Prostate gland (tissue), 2 donors: ENCODE measurements around the gene IGF2BP2. TPM values are rescaled to one million over a fixed set of nuclear protein-coding genes. Genes with fewer than 3 reads are reported as not detected.

ENCODE experiments used
- DNase-seq: peaks from one replicate; pipeline ENCODE4 v3.0.0-alpha.2; 2019; ENCODE audit warnings: low spot score
- H3K27ac ChIP-seq, 2 donors: fragments of 200-600 bp; sonication (generic); 2 replicates each; pipeline ENCODE4 v1.5.1; 2017 to 2019
- H3K27me3 ChIP-seq: fragments of 200-600 bp; sonication (generic); replicated peaks from 2 replicates; pipeline ENCODE4 v1.5.1; 2019; ENCODE audit not compliant: insufficient read depth
- H3K36me3 ChIP-seq, 2 donors: fragments of 200-600 bp; sonication (generic); 1 replicate in 1 of 2; 2 replicates in 1 of 2; pipeline versions ENCODE4 v1.5.1 to v1.8.1; 2017 to 2019
- H3K4me1 ChIP-seq: fragments of 200-600 bp; sonication (generic); replicated peaks from 2 replicates; pipeline ENCODE4 v1.5.1; 2019
- H3K4me3 ChIP-seq, 2 donors: fragments of 200-600 bp; sonication (generic); 2 replicates each; pipeline ENCODE4 v1.5.1; 2017 to 2019
- H3K9me3 ChIP-seq: fragments of 200-600 bp; sonication (generic); 2 replicates; pipeline ENCODE4 v1.5.1; 2017
- CTCF ChIP-seq, 4 experiments: fragments of 200-600 bp in 2 of 4; fragments of 450-650 bp in 2 of 4; sonication (generic) in 2 of 4; IDR thresholded peaks; 1 replicate in 3 of 4; 2 replicates in 1 of 4; pipeline ENCODE4 v1.5.1; 2016 to 2019; ENCODE audit warnings: antibody characterized with exemption in 4 of 4, mild to moderate bottlenecking in 2 of 4, moderate library complexity in 2 of 4
- POLR2A ChIP-seq: fragments of 450-650 bp; IDR thresholded peaks from one replicate; pipeline ENCODE4 v1.6.1; 2016; ENCODE audit warnings: antibody characterized with exemption, mild to moderate bottlenecking
- POLR2AphosphoS5 ChIP-seq: sonication (generic); formaldehyde crosslinking; IDR thresholded peaks from one replicate; pipeline ENCODE4 v1.6.1; 2017; ENCODE audit warnings: antibody characterized with exemption
- WGBS: methylation state at CpG from one replicate; pipeline ENCODE4 v1.1.5; 2018; 5-methylcytosine and 5-hydroxymethylcytosine counted together
- intact Hi-C: fragments of 100-400 bp; cut with DNase I; formaldehyde crosslinking; loops from one replicate; pipeline ENCODE4 v1.14.2; 2022
- total RNA-seq, 2 donors: library from RNA; depleted of rRNA; stranded (reverse); fragments of >200 nt; gene quantifications; one replicate each; pipeline ENCODE4 v1.1.0, GENCODE V29; 2016

Gene IGF2BP2
- total RNA-seq, 2 donors from 2014 or later = 1.2 to 8.8 TPM

GRCh38 chr3:185865247-185865646 lies 40.4 kb upstream of the IGF2BP2 start:
- H3K27me3 ChIP-seq = no peaks in the 10 kb centered on the region
- H3K36me3 ChIP-seq = no peaks in the 10 kb centered on the region
- 19% methylated on average over 1 of the region's 1 CpG for WGBS
- H3K27ac ChIP-seq = no peak overlapping the region
- TF ChIP-seq CTCF (IDR thresholded peaks at IDR 0.05) = no peak
- no peak for TF ChIP-seq POLR2A
- TF ChIP-seq POLR2AphosphoS5 = no peak
- H3K4me1 ChIP-seq = no peaks in the 10 kb centered on the region
- no peaks in the 10 kb centered on the region for H3K9me3 ChIP-seq
- DNase-seq = no peak
- H3K4me3 ChIP-seq = no peak overlapping the region
- intact Hi-C loops = no loop called here

DNA sequence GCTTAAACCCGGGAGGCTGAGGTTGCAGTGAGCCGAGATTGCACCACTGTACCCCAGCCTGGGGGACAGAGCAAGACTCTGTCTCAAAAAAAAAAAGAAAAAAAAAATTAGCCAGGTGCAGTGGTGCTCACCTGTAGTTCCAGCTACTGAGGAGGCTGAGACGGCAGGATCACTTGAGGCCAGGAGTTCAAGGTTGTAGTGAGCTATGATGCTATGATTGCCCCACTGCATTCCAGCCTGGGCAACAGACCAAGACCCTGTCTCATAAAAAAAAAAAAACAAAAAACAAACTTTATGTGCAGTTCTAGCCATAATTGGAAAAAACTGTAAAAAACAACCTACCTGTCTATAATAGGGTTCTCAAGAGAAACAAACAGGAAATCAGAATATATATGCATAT lies 39.9 kb upstream of the IGF2BP2 start:
- intact Hi-C loops = no loop called here
- H3K4me1 ChIP-seq = no peaks in the 10 kb centered on the region
- no peak overlapping the region for H3K4me3 ChIP-seq
- H3K27me3 ChIP-seq = no peaks in the 10 kb centered on the region
- no peak for TF ChIP-seq CTCF (IDR thresholded peaks at IDR 0.05)
- no peak for TF ChIP-seq POLR2AphosphoS5
- no peak for TF ChIP-seq POLR2A
- WGBS = 68% methylated on average over 3 of the region's 3 CpGs
- no peaks in the 10 kb centered on the region for H3K36me3 ChIP-seq
- no peak overlapping the region for H3K27ac ChIP-seq
- DNase-seq = no peak
- H3K9me3 ChIP-seq = no peaks in the 10 kb centered on the region

- DNase-seq = no peak
- WGBS = 97% methylated on average over 4 of the region's 4 CpGs
- Histone ChIP-seq H3K27ac (no peak overlapping the region), H3K4me1 (no peaks in the 10 kb centered on the region), H3K9me3 (no peaks in the 10 kb centered on the region), H3K27me3 (no peaks in the 10 kb centered on the region), H3K4me3 (no peak overlapping the region), H3K36me3 (no peaks in the 10 kb centered on the region)
- TF ChIP-seq POLR2A = no peak
- no peak for TF ChIP-seq POLR2AphosphoS5
- intact Hi-C loops = no loop called here
Measured at GRCh38 chr3:185862920-185863319, 38.1 kb upstream of the IGF2BP2 start.

DNA sequence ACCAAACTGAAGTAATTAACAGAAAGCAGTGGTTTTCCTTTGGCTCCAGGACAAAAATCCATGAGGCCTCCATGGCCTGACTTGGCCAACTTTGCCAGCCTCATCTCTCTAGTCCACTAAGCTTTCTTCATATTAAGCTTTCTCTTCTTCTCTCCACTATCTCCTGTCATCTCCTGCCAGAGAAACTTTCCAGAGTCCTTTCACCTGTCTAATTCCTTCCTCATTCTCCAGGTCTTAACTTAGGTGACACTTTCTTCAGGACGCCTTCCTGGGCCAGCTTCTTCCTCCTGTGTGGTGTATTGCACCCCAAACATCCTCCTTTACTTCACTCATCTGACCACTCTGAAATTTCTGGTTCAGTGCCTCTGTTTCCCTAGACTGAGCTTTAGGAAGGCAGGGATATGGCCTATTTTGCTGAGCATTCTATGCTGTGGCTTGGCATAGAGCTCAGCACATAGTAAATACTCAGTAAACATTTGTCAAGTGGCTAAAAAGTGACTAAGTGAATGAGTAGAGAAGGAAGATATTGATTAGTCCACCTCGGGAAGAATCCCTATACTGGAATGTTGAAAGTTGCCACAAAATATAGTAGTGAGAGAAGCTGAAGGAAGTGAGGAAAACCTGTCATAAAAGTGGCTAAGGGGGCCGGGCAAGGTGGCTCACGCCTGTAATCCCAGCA lies 34.6 kb upstream of the IGF2BP2 start:
- Histone ChIP-seq H3K9me3 (no peaks in the 10 kb centered on the region), H3K4me3 (no peak overlapping the region), H3K36me3 (no peaks in the 10 kb centered on the region), H3K27ac (no peak overlapping the region), H3K4me1 (no peaks in the 10 kb centered on the region), H3K27me3 (no peaks in the 10 kb centered on the region)
- intact Hi-C loops = no loop called here
- TF ChIP-seq CTCF (IDR thresholded peaks at IDR 0.05) = no peak
- no peak for TF ChIP-seq POLR2A
- no peak for TF ChIP-seq POLR2AphosphoS5
- DNase-seq = no peak
- WGBS = 80% methylated on average over 4 of the region's 4 CpGs

GRCh38 chr3:185858502-185859225 lies 33.8 kb upstream of the IGF2BP2 start:
- no peaks in the 10 kb centered on the region for H3K4me1 ChIP-seq
- no peaks in the 10 kb centered on the region for H3K9me3 ChIP-seq
- H3K27ac ChIP-seq = no peak overlapping the region
- TF ChIP-seq CTCF (IDR thresholded peaks at IDR 0.05) = no peak
- TF ChIP-seq POLR2AphosphoS5 = no peak
- no peak for TF ChIP-seq POLR2A
- WGBS = 84% methylated on average over 8 of the region's 8 CpGs
- no peak for DNase-seq
- no peaks in the 10 kb centered on the region for H3K27me3 ChIP-seq
- no peak overlapping the region for H3K4me3 ChIP-seq
- intact Hi-C loops = no loop called here
- no peaks in the 10 kb centered on the region for H3K36me3 ChIP-seq
